IMR-90 (cell line): ENCODE measurements around the gene GKAP1.
"Not testable (repeated sequence)": the region's sequence is repeated elsewhere in the genome, so short reads cannot be mapped to it uniquely, and the experiment has no call there.

ENCODE experiments used
- CTCF ChIP-seq: conservative IDR thresholded peaks from 2 replicates; pipeline ENCODE4 v1.5.1; 2012; ENCODE audit warnings: mild to moderate bottlenecking, low read depth, low read length, improper control_type of control experiment
- NFE2L2 ChIP-seq: fragments of 150-350 bp; IDR thresholded peaks from 2 replicates; pipeline ENCODE4 v1.6.1; 2016; ENCODE audit warnings: low read depth, mild to moderate bottlenecking, low read length
- POLR2A ChIP-seq: IDR thresholded peaks from 2 replicates; pipeline ENCODE4 v1.6.1; 2012; ENCODE audit warnings: mild to moderate bottlenecking, low read depth, low read length
- USF2 ChIP-seq: fragments of 150-350 bp; IDR thresholded peaks from 2 replicates; pipeline ENCODE4 v1.6.1; 2017; ENCODE audit warnings: mild to moderate bottlenecking, antibody characterized with exemption, low read length, low read depth

GRCh38 chr9:83728591-83729368 lies 88.8 kb downstream of the GKAP1 start:
- TF ChIP-seq POLR2A, CTCF, USF2, NFE2L2: not testable (repeated sequence)
